ENCODE results near the gene TULP1. TPM values are rescaled to one million over a fixed set of nuclear protein-coding genes. Genes with fewer than 3 reads are reported as not detected.

TULP1 gene
- total and polyA plus RNA-seq, 2 of the 13 experiments (the other 11 are each of a cell fraction or from before 2014, with no cell fraction given) = not detected

DNA sequence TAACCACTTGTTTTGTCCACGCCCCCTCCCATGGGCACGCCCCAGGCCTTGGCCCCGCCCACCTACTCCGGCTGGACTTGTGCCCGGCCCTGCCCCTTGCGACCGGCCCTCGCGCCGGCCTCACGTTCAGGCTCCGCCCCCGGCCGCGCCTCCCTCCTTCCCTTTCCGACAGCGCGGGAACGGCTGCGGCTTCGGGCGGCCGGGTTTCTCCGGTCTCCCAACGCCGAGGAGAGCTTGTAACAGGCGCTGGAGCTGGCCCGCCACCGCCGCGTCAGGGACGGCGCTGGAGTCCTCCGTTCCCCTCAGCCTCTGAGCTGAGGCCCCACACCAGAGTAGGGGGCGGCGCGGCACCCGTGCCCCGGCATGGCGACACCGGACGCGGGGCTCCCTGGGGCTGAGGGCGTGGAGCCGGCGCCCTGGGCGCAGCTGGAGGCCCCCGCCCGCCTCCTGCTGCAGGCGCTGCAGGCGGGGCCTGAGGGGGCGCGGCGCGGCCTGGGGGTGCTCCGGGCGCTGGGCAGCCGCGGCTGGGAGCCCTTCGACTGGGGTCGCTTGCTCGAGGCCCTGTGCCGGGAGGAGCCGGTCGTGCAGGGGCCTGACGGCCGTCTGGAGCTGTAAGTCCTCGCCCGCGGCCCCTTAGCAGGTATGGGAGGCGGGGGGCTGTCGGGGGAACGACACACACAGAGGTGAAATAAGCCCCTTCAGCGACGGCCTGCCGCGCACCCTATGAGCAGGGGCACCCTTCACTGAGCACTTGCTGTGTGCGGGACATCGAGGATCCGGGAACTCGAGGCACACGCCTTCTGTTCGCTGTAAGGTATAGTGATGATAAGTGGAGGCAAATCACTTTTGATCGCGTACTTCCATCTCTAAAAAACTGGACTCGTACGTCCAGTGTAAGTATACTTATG, 60.3 kb downstream of the TULP1 start, which contains the start of gene FANCE (continued):
- peak; percentile 44; the same call in 1 of the 2 replicates for TF ChIP-seq SP140L (CRISPR knock-in tag; IDR thresholded peaks at IDR 0.05; ENCODE audit: borderline replicate concordance)
- TF ChIP-seq ETV6 (CRISPR knock-in tag; conservative IDR thresholded peaks at IDR 0.05) = 0 out of 2 replicates have a peak, but pooled peaks have one; percentile 64
- no peak for TF ChIP-seq SYNCRIP (IDR thresholded peaks at IDR 0.05; ENCODE audit: insufficient read depth, low read depth, low read length)
- TF ChIP-seq PRPF4 (IDR thresholded peaks at IDR 0.05; ENCODE audit: low read depth, low read length, poor library complexity, severe bottlenecking) = no peak
- no peak for TF ChIP-seq ZKSCAN1 (IDR thresholded peaks at IDR 0.05; ENCODE audit: low read length)
- TF ChIP-seq, protein P1, sequence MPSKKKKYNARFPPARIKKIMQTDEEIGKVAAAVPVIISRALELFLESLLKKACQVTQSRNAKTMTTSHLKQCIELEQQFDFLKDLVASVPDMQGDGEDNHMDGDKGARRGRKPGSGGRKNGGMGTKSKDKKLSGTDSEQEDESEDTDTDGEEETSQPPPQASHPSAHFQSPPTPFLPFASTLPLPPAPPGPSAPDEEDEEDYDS (CRISPR knock-in tag; IDR thresholded peaks at IDR 0.05) = peak; percentile 60; the same call in 1 of the 2 replicates
- TF ChIP-seq, protein P2, sequence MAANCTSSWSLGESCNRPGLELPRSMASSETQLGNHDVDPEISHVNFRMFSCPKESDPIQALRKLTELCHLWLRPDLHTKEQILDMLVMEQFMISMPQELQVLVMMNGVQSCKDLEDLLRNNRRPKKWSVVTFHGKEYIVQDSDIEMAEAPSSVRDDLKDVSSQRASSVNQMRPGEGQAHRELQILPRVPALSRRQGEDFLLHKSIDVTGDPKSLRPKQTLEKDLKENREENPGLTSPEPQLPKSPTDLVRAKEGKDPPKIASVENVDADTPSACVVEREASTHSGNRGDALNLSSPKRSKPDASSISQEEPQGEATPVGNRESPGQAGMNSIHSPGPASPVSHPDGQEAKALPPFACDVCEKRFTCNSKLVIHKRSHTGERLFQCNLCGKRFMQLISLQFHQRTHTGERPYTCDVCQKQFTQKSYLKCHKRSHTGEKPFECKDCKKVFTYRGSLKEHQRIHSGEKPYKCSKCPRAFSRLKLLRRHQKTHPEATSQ (CRISPR knock-in tag; IDR thresholded peaks at IDR 0.05; ENCODE audit: borderline replicate concordance) = peak; percentile 93
- TF ChIP-seq, protein P3, sequence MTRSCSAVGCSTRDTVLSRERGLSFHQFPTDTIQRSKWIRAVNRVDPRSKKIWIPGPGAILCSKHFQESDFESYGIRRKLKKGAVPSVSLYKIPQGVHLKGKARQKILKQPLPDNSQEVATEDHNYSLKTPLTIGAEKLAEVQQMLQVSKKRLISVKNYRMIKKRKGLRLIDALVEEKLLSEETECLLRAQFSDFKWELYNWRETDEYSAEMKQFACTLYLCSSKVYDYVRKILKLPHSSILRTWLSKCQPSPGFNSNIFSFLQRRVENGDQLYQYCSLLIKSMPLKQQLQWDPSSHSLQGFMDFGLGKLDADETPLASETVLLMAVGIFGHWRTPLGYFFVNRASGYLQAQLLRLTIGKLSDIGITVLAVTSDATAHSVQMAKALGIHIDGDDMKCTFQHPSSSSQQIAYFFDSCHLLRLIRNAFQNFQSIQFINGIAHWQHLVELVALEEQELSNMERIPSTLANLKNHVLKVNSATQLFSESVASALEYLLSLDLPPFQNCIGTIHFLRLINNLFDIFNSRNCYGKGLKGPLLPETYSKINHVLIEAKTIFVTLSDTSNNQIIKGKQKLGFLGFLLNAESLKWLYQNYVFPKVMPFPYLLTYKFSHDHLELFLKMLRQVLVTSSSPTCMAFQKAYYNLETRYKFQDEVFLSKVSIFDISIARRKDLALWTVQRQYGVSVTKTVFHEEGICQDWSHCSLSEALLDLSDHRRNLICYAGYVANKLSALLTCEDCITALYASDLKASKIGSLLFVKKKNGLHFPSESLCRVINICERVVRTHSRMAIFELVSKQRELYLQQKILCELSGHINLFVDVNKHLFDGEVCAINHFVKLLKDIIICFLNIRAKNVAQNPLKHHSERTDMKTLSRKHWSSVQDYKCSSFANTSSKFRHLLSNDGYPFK (CRISPR knock-in tag; IDR thresholded peaks at IDR 0.05; ENCODE audit: borderline replicate concordance) = peak; percentile 43; the same call in 1 of the 2 replicates
- TF ChIP-seq, protein P4, sequence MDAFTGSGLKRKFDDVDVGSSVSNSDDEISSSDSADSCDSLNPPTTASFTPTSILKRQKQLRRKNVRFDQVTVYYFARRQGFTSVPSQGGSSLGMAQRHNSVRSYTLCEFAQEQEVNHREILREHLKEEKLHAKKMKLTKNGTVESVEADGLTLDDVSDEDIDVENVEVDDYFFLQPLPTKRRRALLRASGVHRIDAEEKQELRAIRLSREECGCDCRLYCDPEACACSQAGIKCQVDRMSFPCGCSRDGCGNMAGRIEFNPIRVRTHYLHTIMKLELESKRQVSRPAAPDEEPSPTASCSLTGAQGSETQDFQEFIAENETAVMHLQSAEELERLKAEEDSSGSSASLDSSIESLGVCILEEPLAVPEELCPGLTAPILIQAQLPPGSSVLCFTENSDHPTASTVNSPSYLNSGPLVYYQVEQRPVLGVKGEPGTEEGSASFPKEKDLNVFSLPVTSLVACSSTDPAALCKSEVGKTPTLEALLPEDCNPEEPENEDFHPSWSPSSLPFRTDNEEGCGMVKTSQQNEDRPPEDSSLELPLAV (CRISPR knock-in tag; conservative IDR thresholded peaks at IDR 0.05; ENCODE audit: low read depth) = no peak
- peak; percentile 16; the same call in 1 of the 2 replicates for TF ChIP-seq BRD4 (CRISPR knock-in tag; IDR thresholded peaks at IDR 0.05)
- TF ChIP-seq ZNF572 (CRISPR knock-in tag; IDR thresholded peaks at IDR 0.05) = peak; percentile 81
- TF ChIP-seq, protein P5, sequence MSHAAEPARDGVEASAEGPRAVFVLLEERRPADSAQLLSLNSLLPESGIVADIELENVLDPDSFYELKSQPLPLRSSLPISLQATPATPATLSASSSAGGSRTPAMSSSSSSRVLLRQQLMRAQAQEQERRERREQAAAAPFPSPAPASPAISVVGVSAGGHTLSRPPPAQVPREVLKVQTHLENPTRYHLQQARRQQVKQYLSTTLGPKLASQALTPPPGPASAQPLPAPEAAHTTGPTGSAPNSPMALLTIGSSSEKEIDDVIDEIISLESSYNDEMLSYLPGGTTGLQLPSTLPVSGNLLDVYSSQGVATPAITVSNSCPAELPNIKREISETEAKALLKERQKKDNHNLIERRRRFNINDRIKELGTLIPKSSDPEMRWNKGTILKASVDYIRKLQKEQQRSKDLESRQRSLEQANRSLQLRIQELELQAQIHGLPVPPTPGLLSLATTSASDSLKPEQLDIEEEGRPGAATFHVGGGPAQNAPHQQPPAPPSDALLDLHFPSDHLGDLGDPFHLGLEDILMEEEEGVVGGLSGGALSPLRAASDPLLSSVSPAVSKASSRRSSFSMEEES (CRISPR knock-in tag; IDR thresholded peaks at IDR 0.05) = peak; percentile 62; the same call in 1 of the 2 replicates
- TF ChIP-seq, protein P6, sequence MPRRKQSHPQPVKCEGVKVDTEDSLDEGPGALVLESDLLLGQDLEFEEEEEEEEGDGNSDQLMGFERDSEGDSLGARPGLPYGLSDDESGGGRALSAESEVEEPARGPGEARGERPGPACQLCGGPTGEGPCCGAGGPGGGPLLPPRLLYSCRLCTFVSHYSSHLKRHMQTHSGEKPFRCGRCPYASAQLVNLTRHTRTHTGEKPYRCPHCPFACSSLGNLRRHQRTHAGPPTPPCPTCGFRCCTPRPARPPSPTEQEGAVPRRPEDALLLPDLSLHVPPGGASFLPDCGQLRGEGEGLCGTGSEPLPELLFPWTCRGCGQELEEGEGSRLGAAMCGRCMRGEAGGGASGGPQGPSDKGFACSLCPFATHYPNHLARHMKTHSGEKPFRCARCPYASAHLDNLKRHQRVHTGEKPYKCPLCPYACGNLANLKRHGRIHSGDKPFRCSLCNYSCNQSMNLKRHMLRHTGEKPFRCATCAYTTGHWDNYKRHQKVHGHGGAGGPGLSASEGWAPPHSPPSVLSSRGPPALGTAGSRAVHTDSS (CRISPR knock-in tag; conservative IDR thresholded peaks at IDR 0.05) = no peak
- 0 out of 2 replicates have a peak, but pooled peaks have one; percentile 65 for TF ChIP-seq RELA (CRISPR knock-in tag; IDR thresholded peaks at IDR 0.05)
- peak; percentile 34 for TF ChIP-seq ZNF619 (CRISPR knock-in tag; IDR thresholded peaks at IDR 0.05)
- no peak for TF ChIP-seq ZNF816 (CRISPR knock-in tag; IDR thresholded peaks at IDR 0.05; ENCODE audit: borderline replicate concordance)
- TF ChIP-seq ZNF432 (CRISPR knock-in tag; IDR thresholded peaks at IDR 0.05; ENCODE audit: borderline replicate concordance) = no peak
- no peak; the same call in 1 of the 2 replicates for TF ChIP-seq ZFP36L2 (CRISPR knock-in tag; IDR thresholded peaks at IDR 0.05)
